ENCODE data around the gene PSMD12.

The PSMD12 gene

DNA sequence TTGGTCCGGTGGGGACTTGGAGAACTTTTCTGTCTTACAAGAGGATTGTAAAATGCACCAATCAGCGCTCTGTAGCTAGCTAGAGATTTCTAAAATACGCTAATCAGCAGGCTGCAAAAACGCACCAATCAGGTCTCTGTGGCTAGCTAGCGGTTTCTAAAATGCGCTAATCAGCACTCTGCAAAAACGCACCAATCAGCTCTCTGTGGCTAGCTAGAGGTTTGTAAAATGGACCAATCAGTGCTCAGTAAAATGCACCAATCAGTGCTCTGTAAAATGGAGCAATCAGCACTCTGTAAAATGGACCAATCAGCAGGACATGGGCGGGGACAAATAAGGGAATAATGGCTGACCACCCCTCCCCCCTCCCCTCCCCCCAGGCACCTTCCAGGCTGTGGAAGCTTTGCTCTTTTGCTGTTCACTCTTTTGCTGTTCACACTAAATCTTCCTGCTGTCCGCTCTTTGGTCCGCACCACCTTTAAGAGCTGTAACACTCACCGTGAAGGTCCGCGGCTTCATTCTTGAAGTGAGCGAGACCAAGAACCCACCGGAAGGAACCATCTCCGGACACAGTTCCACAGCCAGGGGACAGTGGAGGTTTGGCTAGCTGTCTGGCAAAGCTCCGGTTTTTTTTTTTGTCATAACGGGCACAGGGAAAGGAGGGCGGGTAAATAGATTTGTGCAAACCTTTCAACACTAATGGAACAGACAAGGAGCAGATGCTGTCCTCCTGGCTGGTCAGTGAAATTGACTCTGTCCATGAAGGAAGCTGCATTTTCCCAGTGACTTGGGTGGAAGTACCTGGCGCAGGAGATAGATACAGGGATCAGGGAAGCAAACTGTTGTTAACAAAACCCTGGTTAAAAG, 19.0 kb upstream of the PSMD12 start:
- DNase-seq, result no peak

DNA sequence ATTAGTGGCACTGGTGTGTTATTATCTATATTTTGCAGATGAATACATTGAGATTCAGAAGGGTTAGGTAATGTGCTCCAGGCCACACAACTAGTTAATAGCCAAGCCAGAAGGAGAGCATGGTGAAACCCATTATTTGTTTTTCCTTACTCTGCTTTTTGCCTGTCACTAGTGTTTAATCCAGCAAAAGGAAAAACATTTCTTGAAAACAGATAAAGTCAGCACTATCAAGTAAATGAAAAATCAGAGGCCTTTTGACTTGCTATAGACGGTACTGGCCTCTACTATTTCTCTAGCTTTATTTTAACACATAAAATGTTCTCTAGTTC, 15.5 kb upstream of the PSMD12 start:
- no peak for DNase-seq

DNA sequence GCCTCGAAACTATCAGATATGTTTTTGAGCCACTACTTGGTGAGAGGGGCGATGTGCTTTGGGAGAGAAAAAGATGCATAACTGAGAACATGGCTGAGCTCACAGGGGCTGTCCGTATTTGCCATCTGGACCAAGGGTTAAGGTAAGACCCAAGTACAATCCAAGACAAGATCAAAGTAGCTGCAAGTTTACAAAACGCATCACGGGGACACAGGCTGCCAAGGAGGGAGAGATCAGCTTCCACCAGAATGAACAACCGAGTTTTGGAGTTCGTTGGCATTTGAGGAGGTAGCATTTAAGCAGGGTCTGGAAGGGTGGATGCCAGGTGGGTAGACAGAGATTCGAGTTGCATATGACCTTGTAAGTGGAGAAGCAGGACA, 12.9 kb upstream of the PSMD12 start:
- DNase-seq, result no peak

DNA sequence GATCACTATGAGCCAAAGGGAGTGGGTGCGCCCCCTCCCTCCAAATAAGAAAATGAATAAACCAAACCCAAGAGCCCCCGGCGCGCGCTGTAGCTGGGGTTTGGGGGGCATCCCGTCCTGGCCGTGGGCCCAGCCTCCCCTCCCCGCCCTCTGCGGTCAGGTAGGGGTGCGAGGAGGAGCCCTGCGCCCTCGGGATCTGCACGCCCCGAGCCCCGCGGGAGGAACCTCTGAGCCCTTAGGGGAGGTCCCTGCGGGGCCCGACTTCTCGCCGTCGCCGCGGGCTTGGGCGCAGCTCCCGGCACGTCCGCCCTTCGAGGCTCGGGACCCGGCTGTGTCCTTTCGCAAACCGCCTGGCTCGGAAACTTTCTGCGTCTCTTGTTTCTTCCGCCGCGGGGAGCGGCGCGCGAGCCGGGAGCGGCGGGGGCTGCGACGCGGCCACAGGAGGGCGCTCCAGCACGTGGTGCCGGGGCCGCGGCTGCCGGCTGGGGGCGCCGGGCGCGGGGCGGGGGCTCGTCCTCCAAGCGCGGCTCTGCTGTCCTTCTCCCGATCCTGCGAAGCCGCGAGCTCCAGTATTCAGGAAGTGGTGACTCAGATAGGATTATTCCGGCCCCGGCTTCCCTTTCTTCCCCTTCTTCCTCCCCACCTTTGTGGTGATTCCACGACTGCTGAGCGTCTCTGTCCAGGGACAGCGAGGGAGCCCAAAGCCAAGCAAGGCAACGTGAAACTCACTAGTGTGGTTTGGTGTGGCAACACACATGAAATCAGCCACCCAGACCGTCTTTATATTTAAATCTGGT, 12.3 kb upstream of the PSMD12 start:
- DNase-seq, result peak; percentile 93

DNA sequence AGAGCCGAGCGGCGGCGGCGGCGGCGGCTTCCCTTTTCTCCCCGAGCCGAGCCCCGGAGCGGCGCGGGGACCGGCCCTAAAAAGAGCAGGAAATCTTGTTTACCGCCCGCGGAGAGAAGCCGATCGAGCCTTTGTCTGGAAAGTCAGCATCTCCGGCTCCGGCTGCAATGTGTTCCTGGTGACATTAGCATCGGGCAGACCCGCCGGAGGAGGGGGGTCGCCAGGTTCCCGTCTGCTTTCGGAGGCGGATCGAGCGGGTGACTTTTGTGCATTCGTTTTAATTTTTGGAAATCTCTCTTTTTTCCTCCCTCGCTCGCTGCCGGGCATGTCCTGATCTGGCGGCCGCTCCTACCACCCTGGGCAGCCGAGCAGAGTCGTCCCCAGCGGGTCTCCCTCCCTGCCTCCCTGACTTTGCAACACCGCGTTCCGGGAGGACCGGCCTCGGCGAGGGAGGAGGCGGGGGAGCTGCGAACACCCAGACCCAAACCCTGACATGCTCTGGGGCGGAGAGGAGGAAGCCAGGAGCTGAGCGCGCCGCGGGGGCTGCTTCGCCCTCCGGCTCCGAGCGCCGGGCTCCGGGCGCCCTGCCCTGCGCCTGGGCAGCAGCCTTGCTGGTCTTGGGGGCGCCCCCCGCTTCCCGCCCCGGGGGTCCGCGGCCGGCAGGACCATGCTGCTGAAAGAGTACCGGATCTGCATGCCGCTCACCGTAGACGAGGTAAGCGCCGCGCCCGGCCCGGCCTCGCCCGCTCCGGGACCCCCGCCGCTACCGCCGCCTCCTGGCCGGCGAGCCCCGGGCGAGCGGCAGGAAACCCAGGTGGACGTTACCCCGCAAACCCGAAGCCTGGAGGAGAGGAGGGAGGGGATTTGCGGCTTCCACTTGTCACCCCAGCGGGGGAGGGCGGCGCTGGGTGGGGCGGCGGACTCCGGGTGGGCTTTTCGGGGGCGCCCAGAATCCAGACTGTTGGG, 11.4 kb upstream of the PSMD12 start:
- DNase-seq, result peak; percentile 80

DNA sequence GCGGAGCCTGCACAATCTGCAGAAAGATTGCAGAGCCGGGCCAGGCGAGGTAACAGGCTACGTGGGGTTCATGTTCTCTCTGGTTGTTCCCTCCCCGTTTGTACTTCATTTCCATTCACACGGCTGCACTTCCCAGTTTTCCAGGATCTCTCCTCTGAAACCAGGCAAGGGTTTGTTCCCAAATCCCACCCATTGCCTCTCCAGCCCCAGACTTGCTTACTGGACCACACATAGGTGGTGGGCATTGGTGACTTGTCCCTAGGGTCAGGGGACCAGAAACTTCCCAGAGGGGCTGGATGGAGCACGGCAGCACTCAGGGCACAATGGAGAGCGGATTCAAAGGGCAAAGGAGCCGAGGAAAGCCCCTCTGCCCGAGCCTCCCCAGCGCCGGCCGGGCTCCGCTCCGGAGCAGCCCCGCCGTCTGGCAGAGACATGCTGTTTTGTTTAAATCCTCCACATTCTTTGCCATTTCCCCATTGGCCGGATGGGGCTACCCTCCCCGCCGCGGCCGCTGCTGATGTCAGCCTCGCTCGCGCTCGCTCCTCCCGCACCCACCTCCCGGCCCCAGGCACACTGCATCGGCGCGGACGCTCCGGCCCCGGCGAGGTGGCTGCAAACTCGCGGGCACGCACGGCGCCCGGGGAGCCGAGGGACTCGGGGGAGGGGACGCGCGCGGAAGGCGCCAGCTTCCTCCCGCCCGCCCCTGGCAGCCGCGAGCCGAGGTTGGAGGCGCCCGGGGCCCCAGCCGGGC, 10.5 kb upstream of the PSMD12 start, which contains the start of gene PITPNC1:
Gene PITPNC1, plus strand, starts transcription at position 545 of the 751 bp plus-strand sequence.
- peak; percentile 92 for DNase-seq

DNA sequence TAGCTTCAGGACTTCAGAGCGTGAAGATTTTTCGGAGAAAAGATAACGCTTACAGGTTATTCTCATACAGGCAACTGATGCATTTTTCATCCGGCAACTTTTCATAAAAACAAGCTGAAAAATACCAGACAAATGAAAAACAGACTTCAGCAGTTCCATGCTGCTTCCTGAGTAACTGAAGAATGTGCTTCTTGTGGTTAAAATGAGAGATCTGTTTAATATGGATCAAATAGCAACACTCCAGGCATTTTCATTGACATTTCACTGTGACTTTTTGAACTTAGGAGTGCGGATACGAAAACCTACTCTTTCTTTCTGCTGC, 10.0 kb upstream of the PSMD12 start:
- DNase-seq, result no peak

DNA sequence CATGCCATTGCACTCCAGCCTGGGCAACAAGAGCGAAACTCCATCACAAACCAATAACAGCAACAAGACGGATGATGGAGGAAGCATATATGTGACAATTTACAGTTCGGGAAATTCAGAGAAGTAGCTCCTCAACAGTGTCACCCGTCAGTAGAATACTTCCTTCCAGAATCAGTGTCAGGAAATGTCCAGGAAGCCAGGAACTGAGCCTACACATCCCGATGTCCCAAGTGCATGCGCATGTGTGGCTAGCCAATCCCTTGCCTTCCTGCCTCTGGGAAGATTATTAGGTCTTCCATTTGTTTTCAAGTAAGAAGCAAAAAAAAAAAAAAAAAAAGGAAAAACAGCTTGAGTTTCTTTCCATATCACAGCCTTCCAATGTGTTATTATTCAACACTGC, 9.3 kb upstream of the PSMD12 start:
- DNase-seq, result no peak

DNA sequence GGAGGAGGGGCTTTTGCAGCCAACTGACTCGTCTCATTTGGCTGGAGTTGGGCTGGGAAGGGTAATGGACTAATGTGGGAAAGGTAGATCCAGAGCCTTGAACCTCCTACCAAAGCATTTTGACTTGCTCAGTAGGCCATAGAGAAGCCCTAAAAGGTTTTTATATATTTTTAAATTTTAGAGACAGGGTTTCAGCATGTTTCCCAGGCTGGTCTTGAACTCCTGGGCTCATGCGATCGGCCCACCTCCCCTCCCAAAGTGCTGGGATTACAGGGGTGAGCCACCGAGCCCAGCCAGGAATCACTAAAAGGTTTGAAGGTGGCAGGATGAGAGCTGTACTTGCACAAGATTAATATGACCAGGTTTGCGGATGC, 8.7 kb upstream of the PSMD12 start:
- no peak for DNase-seq

DNA sequence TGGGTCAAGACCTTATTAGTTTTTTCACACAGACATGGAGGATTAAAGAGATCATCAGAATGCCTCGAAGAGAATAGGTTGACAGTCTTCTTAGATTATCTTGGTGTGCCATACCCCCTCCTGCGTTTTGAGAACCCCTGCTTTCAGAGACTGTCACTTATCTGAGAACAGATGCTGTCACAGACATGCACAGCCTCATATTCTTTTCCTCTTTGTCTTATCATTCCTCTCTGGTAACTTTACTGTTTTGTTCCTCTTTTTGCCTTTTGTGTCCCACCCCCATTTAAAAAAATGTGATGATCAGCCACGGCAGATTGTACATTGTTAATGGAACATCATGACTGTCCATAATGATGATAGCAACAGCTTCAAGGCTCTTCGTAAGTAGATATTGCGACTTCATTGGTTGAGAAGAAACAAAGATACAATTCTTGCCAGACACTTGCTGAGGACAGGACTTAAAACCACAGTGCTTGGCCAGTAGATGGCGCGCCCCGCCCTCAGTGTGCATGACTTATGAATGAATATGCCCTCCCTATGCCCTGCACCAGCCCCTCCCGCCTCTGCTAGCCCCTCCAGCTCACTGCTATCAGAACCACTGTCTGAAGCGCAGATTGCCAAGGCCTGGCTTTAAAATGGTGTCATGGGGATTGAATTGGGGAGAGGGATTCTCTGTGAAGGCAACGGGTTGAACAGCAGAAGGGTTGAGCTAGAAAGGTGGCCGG, 8.1 kb upstream of the PSMD12 start:
- DNase-seq, result peak; percentile 92

DNA sequence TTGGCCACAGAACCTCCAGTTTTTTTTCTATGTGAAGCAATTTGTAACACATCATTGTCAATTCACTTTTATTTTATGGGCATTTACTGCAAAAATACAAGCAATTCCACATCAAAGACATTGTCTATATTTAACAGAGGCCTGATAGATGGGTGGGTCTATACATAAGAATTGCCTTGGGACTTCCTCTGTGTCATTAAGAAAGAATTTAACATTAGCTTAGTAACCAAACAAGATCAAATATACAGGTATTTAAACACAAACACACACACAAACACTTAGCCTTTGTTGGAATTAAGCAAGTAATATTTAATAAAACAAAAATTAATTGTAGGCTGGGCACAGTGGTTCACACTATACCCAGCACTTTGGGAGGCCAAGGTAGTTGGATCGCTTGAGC, 6.4 kb upstream of the PSMD12 start:
- DNase-seq, result no peak

DNA sequence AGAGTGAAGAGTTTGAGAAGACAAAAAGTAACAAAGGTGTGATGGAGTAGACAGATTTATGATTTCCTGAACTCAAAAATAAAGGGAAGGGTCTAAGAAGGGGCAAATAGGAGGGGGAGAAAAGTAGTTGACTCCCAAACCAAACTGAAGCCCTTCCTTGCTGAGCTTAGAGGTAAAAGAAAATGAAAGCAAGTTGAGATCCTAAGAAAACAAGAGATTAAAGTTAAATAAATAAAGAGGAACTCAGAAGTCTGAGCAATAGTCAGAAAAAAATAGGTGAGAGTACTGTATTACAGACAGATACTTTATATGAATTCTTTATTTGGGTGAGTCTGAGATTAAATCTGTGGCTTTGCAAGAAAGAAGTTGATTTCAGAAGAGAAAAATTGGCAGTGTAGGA, 3.3 kb upstream of the PSMD12 start:
- no peak for DNase-seq

DNA sequence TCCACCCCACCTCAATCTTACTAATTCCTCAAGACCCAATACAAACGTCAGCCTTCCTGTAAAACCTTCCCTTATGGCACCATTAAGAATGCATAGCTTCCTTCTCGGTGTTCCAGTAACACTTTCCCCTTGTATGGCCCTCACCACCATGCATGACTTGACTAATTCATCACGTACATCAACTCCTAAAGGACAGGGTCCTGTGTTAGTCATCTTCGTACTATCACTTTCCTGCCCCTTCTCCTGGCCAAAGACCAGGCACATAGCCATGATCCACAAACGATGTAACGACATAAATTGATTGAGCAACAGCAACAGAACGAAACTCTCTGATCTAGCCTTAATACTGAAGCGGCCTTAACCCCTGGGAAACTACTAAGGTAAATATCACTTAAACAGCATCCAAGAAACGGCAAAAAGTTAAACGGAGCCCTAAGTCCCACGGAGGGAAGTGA, 612 bp downstream of the PSMD12 start:
- DNase-seq, result peak; percentile 60

DNA sequence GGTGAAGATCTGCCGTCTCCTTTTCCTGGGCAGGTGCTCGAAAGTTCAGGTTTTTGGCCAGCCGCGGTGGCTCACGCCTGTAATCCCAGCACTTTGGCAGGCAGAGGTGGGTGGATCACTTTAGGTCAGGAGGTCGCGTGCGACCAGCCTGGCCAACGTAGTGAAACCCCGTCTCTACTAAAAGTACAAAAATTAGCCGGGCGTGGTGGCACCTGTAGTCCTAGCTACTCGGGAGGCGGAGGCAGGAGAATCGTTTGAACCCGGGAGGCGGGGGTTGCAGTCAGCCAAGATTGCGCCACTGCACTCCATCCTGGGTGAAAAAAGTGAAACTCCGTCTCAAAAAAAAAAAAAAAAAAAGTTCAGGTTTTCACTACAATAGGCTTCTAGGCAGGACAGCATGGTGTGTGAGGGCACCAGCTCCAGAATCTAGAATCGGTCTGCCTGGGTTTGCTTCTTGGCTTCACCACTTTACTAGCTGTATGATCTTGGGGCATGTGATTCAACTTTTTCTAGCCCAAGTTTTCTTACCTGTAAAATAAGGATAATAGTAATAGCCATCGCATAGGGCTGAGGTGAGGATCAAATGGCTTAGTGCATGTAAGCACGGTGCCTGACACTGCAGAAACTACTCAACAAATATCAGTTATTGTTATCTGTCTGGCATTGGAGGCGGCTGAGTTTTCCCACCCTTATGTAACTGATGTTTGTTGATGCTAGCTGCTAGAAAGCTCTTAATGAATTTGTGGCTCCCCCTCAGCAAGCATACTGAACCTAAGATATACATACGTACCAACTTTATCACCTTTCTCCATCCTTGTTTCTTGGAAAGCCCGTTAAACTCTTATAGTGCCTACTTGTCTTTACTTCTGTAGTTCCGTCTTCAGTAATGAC, 1.3 kb downstream of the PSMD12 start:
- peak; percentile 48 for DNase-seq

DNA sequence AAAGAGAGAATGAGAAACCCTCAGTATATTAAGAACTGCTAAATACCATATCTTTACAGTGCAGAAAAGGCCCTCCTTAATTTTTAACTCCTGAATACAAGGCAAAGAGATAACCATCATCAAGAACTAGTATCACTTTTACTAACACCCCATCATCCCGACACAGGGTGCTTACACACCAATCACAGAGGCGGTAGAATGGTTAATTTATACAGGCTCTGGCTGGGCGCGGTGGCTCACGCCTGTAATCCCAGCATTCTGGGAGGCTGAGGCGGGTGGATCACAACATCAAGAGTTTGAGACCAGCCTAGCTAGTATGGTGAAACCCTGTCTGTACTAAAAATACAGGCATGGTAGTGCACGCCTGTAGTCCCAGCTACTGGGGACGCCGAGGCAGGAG, 4.2 kb downstream of the PSMD12 start:
- no peak for DNase-seq

DNA sequence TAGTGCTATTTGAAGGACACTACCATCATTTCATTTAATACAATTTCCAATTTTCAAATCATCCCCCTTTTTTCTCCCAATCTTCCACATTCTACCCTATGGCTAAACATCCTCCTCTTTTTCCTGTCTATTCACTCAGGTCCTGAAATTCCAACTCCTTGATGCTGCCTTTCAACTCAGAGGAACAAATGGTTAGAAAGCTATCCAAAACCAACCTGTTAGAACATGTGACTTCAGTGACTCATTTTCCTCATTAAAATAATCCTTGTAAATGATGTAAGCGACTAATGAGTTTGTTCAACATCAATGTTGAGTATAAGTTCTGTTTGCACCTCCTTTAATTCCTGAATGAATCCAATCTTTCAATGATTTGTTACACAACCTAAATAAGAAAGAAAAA, 5.5 kb downstream of the PSMD12 start:
- no peak for DNase-seq

DNA sequence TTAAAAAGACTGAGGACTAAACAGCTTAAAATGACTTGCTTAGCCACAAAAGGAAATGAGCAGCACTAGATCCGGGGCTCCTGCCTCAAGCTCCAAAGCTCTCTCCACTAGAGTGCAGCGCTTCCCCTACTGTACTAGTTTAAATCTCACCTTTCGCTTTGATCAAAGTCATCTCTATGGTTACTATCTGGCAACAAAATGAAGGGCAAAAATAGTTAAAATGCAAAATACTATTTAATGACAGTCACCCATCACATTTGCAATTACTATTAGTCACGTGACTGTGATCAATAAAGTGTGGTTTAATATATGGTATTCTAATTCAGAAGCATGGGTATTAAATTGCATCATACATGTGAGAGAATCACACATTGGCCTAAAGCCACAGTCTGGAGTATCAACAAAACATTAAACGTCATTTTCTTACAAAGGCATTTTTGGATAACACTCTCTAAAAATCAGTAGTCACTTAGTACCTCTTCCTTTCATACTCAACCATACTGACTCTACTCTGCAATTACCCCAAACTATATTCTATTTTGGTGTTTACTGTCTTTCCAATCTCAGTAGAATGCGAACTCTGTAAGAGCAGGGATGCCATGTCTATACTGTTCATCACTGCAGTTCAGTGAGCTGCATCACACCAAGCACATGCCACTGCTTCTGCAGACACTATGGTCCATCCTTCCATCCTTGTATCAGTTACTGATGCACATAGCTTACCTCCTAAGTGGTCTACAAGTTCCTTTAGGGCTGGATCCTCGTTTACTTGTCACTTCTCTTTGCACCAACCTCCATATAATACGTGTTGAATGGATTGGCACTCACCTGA, 6.2 kb downstream of the PSMD12 start:
- peak; percentile 60 for DNase-seq

DNA sequence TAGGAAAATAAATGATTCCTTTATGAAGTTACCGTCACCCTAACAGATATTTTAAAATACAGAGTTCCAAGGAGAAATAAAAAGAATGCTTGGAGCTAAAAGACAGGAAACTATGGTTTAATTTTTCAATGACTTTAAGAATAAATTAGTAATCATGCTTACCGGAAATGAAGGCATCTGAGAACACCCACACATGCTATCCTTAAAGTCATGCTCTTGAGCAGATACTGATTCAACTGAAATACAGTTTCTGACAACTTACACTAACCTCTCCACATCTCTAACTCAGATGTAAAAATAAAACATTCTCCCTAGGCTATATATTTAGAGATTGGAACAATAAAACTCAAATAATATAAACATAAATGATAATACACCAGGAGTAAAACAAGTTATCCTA, 7.8 kb downstream of the PSMD12 start:
- DNase-seq, result no peak

DNA sequence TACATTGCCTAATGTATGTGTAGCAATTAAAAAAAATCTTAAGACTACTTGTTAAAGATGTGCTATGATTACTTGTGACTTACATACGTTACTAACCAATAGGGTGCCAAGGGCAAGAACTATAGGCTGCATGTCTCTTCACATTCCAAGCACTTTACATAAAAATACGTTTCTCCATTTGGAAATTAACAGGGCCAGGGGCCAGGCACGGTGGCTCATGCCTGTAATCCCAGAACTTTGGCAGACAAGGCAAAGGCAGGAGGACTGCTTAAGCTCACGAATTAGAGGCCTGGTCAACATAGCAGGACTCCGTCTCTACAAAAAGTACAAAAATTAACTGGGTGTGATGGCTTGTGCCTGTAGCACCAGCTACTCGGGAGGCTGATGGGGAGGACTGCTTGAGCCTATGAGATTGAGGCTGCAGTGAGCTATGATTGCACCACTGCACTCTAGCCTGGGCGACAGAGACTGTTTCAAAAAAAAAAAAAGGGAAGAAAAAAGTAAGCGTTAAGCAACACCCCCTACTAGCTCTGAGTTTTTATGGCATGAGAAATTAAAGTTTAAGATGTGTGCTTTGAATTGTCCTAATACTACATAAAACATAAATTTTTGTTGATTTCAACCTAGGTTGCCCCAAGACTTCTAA, 12.3 kb downstream of the PSMD12 start:
- no peak for DNase-seq
